K562 (cell line): ENCODE data around the gene EPHA2. TPM values are rescaled to one million over a fixed set of nuclear protein-coding genes. Genes with fewer than 3 reads are reported as not detected.

Source experiments
- ATF1 ChIP-seq, 2 experiments: fragments of 450-650 bp in 1 of 2; IDR thresholded peaks; 2 replicates each; pipeline ENCODE4 v1.6.1; 2016; ENCODE audit warnings: missing compliant biosample characterization in 1 of 2, missing genetic modification characterization in 1 of 2
- CBFA2T2 ChIP-seq: fragments of 450-650 bp; conservative IDR thresholded peaks from 2 replicates; pipeline ENCODE4 v1.6.1; 2017; ENCODE audit warnings: mild to moderate bottlenecking
- ELF2 ChIP-seq: fragments of 250-450 bp; sonication (Bioruptor Pico); IDR thresholded peaks from 2 replicates; pipeline ENCODE4 v1.5.0; 2021; ENCODE audit warnings: mild to moderate bottlenecking
- HBP1 ChIP-seq: fragments of 450-650 bp; formaldehyde crosslinking; IDR thresholded peaks from 2 replicates; pipeline ENCODE4 v1.4.0; 2022; ENCODE audit warnings: missing genetic modification characterization
- TAF9B ChIP-seq: fragments of 450-650 bp; IDR thresholded peaks from 2 replicates; pipeline ENCODE4 v1.6.1; 2018; ENCODE audit warnings: mild to moderate bottlenecking; ENCODE audit not compliant: partially characterized antibody
- THAP7 ChIP-seq: fragments of 250-450 bp; sonication (Bioruptor Pico); IDR thresholded peaks from 2 replicates; pipeline ENCODE4 v1.5.0; 2021
- TRIM24 ChIP-seq, 2 experiments: fragments of 450-650 bp; IDR thresholded peaks; 2 replicates each; pipeline ENCODE4 v1.6.1; 2016
- XRCC4 ChIP-seq: IDR thresholded peaks from one replicate; pipeline ENCODE4 v1.6.1; 2011; ENCODE audit not compliant: insufficient read depth, insufficient read length; ENCODE audit errors: extremely low read depth
- ZBTB11 ChIP-seq, 3 experiments: fragments of 200-800 bp in 1 of 3; fragments of 250-450 bp in 1 of 3; fragments of 450-650 bp in 1 of 3; sonication (Bioruptor Pico) in 1 of 3; sonication (Bioruptor generic) in 1 of 3; formaldehyde crosslinking in 1 of 3; IDR thresholded peaks; 2 replicates each; pipeline versions ENCODE4 v1.6.1 to v1.8.0; 2016 to 2022; ENCODE audit warnings: mild to moderate bottlenecking in 2 of 3, missing genetic modification characterization in 2 of 3, missing compliant biosample characterization in 1 of 3, moderate library complexity in 1 of 3
- ZKSCAN8 ChIP-seq: fragments of 200-800 bp; sonication (Bioruptor generic); IDR thresholded peaks from 2 replicates; pipeline ENCODE4 v1.6.1; 2016; ENCODE audit warnings: missing genetic modification characterization, missing compliant biosample characterization
- ZNF146 ChIP-seq: IDR thresholded peaks from one replicate; pipeline ENCODE4 v1.6.1; 2018; ENCODE audit warnings: missing compliant biosample characterization; ENCODE audit not compliant: unreplicated experiment
- ZNF175 ChIP-seq: fragments of 200-800 bp; sonication (Bioruptor generic); IDR thresholded peaks from 2 replicates; pipeline ENCODE4 v1.6.1; 2016; ENCODE audit warnings: low read depth, mild to moderate bottlenecking, missing genetic modification characterization, missing compliant biosample characterization
- ZNF232 ChIP-seq: sonication (generic); formaldehyde crosslinking; IDR thresholded peaks from 2 replicates; pipeline ENCODE4 v1.8.0; 2022; ENCODE audit warnings: mild to moderate bottlenecking, missing genetic modification reagents
- ZNF253 ChIP-seq: fragments of 250-450 bp; sonication (Bioruptor Pico); conservative IDR thresholded peaks from 2 replicates; pipeline ENCODE4 v1.6.1; 2021; ENCODE audit warnings: mild to moderate bottlenecking
- ZNF717 ChIP-seq: fragments of 250-450 bp; sonication (Bioruptor Pico); IDR thresholded peaks from 2 replicates; pipeline ENCODE4 v1.5.0; 2021
- ZZZ3 ChIP-seq: fragments of 450-650 bp; IDR thresholded peaks from 2 replicates; pipeline ENCODE4 v1.6.1; 2016; ENCODE audit warnings: antibody characterized with exemption, mild to moderate bottlenecking, moderate library complexity
- polyA plus RNA-seq, 8 experiments: library from polyadenylated mRNA; depleted of rRNA in 4 of 8; stranded (reverse) in 5 of 8; unstranded in 3 of 8; fragments of >200 nt; fragmentation: Nextera tagmentation in 2 of 8; fragmentation: Illumina TruSeq in 1 of 8; extraction: Ambion mirVana in 2 of 8; extraction: Trizol in 1 of 8; gene quantifications; 2 replicates each; pipeline versions ENCODE4 v1.2.1 to v1.2.3, GENCODE V29; 2011 to 2014; ENCODE audit warnings: inconsistent platforms in 1 of 8, missing spikeins in 1 of 8
- total RNA-seq, 7 experiments: library from RNA; depleted of rRNA in 6 of 7; stranded (reverse); fragments of >200 nt in 6 of 7; fragmentation: Illumina TruSeq in 2 of 7; extraction: Trizol in 2 of 7; gene quantifications; 2 replicates each; pipeline versions ENCODE4 v1.2.1 to v1.2.3, GENCODE V29; 2011 to 2021; ENCODE audit warnings: low replicate concordance in 1 of 7

Gene EPHA2
- total and polyA plus RNA-seq, 9 of the 15 experiments (the other 6 are each of a cell fraction or from before 2014, with no cell fraction given), result 0.04 to 0.40 (median 0.07) TPM; not detected in 4

GRCh38 chr1:16143566-16144324, 12.1 kb downstream of the EPHA2 start (continued):
- TF ChIP-seq ATF1 (CRISPR knock-in tag; IDR thresholded peaks at IDR 0.05) (no peak), ATF1 (tag; IDR thresholded peaks at IDR 0.05) (peak; percentile 62; the same call in 1 of the 2 replicates), ZKSCAN8 (CRISPR knock-in tag) (no peak), ZNF253 (CRISPR knock-in tag) (no peak), ZNF232 (CRISPR knock-in tag) (no peak), XRCC4 (no peak), ZZZ3 (no peak), TAF9B (no peak), TRIM24 (IDR thresholded peaks at IDR 0.05) (peak; percentile 73 to 77), ZNF175 (CRISPR knock-in tag) (no peak), ZNF146 (CRISPR knock-in tag) (no peak), THAP7 (CRISPR knock-in tag) (no peak), ZBTB11 (CRISPR knock-in tag; IDR thresholded peaks at IDR 0.05) (no peak), HBP1 (CRISPR knock-in tag) (no peak), ELF2 (CRISPR knock-in tag) (no peak), ZNF717 (no peak), CBFA2T2 (peak; percentile 90)
